HG02610 (cell line): ENCODE results near the gene IFNLR1.

Experiments
- ATAC-seq: cut with Tn5 transposase; IDR thresholded peaks from one replicate; pipeline ENCODE4 v1.9.1; 2021; ENCODE audit warnings: mild to moderate bottlenecking, moderate library complexity; ENCODE audit not compliant: unreplicated experiment

IFNLR1 gene

DNA sequence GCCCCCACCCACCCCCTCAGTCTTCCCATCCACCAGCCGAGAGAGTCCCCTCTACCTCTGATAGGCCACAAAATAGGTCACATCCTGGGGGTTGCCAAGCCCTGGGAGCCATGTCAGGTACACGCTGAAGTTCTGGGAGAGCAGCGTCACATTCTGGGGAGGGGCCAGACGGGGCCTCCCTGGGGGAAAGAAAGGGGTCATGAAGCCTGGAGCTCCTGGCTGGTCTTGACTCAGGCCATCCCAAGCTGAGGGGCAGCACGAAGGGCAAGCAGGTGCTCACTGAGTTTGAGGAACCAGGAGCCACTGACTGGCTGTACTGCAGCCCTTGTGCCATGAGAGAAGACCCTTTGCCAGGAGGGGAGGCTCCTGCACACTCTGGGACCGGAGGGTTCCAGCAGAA lies 6.4 kb downstream of the IFNLR1 start:
- no peak for ATAC-seq

DNA sequence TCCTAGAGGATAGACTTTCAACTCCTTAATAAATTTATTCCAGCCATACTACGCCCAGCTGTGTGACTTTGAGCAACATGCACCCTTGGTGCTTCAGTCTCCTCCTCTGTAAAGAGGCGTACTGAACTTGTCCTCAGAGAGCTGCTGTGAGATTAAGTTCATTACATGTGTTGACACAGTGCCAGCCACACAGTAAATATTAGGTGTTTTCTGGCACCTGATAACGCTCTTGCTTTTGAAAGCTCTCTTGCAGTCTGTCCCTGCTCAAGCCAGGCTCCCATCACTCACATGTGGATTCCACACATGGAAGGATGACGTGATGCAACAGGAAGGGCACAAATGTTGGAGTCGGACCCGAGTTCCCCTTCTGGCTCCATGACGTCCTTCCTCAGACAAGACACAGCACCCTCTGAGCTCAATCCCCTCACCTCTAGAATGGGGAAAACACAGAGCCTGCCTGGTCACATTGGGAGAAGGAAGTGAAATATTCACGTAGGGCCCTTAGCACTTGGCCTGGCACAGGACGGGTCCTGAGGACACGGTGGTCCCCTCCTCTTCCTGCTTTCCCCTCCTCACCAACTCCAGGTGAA lies 7.7 kb downstream of the IFNLR1 start:
- no peak for ATAC-seq

DNA sequence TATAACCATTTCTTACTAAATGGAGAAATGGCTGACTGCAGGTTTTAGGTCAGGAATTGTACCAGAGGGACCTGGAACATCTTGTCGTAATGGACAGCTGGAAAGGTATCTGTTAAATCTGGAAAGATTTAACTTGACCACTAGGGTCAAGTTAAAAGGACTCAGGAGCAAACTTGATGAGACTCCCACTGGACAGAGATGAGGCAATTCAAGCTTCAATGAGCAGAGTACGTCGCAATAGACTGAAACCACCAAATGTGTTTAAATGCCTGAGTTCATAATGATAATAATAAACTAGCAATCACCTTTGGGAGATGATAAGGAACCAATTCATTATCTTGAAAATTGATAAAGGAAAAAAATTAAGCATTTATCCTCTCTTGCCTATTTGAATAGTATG lies 8.7 kb downstream of the IFNLR1 start:
- no peak for ATAC-seq

DNA sequence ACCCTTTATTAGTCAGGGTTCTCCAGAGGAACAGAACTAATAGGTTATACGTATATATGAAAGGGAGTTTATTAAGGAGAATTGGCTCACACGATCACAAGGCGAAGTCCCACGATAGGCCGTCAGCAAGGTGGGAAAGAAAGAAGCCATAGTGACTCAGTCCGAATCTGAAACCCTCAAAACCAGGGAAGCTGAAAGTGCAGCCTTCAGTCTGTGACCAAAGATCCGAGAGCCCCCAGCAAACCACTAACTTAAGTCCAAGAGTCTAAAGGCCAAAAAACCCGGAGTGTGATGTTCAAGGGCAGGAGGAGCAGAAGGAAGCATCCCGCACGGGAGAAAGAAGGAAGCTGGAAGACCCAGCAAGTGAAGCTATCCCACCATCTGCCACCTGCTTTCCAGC lies 9.9 kb downstream of the IFNLR1 start:
- ATAC-seq: no peak

DNA sequence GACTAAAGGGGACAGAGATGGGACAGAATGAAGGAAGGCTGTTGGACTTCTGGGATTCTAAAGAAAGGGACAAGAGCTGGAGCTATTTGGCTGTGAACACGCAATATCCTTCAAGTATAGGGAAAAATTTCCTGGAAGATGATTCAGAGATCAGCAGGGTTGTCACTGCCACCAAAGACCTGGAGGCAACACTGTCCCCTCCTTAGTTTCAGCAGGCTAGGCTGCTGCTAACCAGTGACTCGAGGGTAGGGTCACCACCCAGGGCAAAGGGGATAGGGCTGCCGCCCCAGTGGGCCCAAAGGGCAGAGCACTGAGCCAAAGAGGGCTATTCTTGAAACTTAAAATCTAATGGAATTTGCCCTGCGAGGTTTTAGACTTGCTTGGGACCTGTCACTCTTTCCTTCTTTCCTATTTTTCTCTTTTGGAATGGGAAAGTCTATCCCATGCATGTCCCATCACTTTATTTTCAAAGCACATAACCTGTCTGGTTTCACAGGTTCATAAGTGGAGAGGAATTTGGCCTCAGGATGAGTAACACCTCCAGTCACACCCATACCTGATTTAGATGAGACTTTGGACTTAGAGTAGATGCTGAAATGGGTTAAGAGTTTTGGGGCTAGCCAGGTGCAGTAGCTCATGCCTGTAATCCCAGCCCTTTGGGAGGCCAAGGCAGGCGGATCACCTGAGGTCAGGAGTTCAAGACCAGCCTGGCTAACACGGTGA lies 11.9 kb downstream of the IFNLR1 start:
- ATAC-seq: no peak

DNA sequence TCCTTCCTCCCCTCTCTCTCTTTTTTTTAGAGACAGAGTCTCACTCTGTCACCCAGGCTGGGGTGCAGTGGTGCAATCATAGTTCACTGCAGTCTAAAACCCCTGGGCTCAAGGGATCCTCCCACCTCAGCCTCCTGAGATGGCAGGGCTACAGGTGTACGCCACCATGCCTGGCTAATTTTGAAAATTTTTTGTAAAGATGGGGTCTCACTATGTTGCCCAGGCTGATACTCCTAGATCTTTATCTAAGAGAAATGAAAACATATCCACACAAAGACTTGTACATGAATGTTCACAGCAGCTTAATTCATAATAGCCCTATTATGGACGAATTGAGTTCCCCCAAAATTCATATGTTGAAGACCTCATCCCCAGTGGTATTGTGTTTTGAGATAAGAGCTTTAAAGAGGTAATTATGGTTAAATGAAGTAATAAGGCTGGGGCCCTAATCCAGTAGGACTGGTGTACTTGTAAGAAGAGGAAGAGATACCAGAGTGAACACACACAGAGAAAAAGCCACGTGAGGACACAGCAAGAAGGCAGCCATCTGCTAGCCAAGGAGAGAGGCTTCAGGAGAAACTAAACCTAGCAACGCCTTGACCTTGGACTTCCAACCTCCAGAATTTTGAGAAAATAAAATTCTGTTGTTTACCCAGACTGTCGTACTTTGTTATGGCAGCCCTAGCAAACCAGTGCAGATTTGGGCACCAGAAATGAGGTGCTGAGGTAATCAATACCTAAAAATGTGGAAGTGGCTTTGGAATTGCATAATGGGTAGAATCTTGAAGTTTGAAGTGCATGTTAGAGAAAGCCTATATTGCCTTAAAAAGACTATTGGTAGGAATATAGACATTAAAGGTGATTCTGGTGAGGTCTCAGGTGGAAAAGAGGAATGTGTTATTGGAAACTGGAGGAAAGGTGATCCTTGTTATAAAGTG lies 13.2 kb downstream of the IFNLR1 start:
- no peak for ATAC-seq

DNA sequence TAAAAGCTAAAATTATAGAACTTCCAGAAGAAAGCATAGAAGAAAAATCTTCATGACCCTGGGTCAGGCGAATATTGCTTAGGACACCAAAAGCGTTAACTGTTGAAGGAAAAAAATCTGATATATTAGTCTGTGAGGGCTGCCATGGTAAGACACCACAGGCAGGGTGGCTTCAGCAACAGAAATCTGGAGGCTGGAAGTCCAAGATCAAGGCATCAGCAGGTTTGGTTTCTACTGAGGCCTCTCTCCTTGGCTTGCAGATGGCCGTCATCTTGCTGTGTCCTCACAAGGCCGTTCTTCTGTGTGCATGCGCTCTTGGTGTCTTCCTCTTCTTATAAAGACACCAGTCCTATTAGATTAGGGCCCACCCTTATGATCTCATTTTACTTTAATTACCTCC lies 14.5 kb downstream of the IFNLR1 start:
- ATAC-seq: no peak

DNA sequence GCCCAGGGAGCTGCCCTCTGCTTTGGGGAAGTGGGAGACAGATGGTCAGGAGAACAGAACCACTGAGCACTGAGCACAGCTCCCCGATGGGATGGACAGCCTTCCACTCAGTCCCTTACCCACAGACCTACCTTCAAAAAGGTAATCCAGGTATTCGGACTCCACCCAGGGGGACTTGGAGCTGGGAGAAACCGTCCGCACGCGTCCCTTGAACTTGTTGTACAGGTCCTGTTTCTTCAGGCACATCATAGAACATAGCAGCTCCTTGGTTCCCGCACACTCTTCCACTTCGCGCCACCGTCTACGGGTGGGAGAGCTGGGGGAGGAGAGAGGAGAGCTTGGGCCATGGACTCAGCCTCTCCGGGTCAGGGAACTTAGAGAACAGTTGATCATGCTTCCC lies 17.8 kb downstream of the IFNLR1 start:
- no peak for ATAC-seq

DNA sequence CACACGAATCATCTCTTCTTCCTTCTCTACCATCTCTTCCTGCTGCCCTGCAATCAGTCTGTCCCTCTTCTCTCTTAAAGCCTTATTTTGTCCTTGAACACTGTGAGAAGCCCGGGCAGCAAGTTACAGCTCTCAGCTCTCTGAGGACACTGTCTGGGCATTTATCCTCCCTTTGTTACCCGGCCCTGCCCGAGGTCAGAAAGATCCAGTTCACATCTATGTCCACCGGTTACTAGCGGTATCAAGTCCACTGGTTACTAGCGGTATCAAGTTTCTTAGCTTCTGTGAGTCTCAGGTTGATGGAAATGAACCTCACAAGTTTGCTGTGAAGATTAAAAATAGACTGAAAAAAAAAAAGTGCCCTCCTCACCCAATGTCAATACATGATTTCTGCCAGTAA lies 18.8 kb downstream of the IFNLR1 start:
- no peak for ATAC-seq

DNA sequence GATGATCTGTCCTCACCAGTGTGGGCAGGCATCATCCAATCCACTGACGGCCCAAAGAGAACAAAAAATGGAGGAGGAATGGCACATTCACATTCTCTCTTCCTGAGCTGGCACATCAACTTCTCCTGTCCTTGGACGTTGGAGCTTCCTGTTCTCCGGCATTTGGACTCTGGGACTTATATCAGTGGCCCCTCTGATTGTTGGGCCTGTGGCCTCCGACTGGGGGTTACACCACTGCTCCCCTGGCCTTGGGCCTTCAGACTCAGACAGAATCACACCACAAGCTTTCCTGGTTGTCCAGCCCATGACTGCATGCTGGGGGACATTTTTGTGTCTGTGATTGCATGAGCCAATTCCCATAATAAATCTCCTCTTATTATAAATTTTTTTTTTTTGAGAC lies 20.1 kb downstream of the IFNLR1 start:
- no peak for ATAC-seq

DNA sequence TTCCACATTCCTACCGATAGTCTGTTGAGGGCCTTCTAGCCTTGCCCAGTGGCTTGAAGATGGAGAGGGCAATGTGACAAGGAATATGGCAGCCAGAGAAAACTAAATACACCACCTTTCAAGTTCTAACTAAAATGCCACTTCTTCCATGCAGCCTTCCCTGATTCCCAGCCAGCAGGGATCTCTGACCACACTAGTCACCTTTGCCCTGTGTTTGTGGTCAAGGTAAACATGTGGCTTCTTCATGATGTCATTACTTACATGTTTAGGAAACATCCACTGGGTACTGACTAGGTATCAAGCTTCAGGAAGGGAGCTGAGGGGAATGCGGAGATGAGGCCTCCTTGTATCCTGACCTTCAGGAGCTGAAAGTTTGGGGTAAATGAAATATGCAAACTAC lies 21.6 kb downstream of the IFNLR1 start:
- no peak for ATAC-seq

DNA sequence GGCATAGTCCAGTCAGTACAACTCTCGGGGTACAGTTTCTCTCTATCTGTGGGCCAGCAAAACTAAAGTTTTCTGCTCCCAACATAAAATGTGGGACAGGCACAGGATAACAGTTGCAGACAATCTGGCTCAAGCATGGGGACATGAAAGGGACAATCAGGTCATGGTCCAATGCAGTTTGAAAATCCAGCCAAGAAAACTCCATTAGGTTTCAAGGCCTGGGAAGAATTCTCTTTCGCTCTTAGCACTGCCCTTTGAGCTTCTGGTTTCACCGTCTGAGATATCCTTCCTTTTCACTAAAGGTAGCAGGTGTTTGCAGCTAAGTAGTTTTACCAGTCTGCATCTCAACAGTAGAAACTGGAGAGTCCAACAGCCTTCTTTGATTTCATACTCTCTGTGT lies 23.1 kb downstream of the IFNLR1 start:
- ATAC-seq: no peak

DNA sequence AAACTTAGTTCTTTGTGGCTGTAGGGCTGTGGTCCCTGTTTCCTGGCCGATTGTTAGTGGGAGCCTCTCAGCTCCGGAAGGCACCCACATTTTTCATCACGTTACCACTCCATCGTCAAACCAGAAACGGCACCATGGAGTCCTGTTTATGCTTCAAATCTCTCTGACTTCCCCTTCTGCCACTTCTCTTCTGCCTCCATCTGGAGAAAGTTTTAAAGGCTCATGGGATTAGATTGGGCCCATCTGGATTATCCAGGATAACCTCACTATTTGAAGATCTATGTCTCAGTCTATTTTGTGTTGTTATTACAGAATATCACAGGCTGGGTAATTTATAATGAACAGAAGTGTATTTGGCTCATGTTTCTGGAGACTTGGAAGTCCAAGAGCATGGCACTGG lies 24.9 kb downstream of the IFNLR1 start:
- ATAC-seq: no peak

DNA sequence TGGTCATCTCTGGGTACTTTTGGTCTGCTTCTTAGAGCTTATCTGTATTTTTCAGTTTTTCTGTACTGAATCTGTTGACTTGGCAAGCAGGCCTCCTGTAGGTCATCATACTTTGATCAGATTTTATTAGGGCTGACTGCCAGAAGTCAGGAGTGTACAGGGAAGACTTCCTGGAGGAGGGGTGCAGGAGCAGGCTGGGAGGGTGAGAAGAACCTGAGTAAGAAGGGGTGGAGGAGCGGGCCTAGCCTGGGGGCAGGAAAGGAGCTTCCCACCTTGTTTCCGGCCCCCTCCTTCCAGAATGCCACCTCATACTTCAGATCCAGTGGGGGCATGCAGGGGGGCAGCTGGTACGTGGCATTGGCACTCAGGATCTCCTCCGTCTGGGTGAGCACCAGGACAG lies 25.8 kb downstream of the IFNLR1 start:
- ATAC-seq: no peak

DNA sequence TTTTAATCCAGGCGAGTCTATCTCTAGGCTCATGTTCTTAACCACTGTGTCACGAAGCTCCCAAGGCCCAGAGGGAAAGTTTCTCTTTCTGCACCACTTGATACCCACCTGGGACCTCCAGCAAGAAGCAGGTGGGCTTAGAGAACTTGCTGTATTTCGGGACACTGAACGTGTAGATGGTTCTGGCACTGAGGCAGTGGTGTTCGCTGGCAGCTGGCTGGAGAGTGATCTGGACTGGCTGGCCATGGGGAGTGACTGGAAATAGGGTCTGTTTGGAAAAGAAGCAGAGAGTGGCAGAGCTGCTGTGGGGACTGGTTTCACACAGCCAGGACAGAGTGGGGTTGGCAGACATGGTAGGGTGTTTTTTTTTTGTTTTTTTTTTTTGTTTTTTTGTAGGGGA lies 27.7 kb downstream of the IFNLR1 start:
- ATAC-seq: no peak

DNA sequence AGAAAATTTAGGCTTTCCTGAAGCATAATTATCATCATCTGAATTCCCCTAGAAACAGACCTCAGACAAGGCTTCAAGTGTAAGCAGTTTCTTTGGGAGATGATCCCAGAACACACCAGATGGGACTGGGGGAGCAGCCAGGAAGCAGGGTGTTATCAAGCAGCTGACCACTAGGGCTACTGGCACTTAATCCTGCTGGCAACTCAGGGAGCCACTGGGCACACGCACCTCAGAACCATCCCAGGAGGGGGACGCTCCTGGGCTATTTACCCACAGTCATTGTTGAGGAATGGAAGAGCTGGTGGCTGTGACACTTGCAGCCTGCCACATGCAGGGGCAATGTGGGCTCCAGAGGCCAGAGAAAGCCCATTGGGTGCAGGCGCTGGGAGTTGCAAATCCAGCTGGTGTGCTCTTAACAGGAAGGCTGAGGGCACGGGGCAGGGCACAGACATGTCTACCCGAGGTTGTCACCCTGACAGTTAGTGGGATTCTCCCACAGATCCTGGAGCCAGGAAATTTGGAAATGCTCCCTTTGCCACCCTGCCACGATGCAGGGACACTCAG lies 29.1 kb downstream of the IFNLR1 start:
- no peak for ATAC-seq

DNA sequence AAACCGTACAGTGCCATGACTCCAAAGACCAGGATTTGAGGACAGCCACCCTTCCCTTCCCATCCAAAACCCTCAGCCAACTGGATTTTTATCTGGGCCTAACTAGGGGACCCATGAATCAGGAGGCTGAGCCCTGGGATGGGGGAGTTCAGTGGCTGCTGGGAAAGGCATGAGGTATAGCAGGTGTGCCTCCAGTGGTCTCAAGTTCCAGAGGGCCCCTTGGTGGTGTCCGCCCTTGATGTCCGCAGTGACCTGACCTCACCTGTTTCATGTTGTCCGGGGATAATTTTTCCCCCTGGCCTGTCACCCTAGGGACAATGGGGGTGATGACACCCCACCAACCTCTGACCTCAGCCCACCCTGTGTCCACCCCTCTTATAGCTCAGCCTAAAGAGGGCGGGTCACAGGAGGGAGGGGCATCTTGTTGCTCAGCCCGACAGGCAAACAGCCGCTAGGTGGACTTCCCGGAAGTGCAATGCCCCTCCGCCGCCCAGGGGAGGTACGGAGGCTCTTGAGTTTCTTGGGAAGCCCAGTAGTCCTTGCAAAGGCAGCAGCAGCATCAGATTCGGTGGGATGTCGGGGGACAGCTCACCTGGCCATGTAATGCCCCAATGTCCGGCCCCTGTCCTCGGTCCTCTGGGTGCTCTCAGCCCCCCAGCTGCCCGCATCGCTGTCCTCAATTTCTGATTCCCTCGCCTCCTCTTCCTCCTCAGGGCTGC lies 30.4 kb downstream of the IFNLR1 start:
- no peak for ATAC-seq

DNA sequence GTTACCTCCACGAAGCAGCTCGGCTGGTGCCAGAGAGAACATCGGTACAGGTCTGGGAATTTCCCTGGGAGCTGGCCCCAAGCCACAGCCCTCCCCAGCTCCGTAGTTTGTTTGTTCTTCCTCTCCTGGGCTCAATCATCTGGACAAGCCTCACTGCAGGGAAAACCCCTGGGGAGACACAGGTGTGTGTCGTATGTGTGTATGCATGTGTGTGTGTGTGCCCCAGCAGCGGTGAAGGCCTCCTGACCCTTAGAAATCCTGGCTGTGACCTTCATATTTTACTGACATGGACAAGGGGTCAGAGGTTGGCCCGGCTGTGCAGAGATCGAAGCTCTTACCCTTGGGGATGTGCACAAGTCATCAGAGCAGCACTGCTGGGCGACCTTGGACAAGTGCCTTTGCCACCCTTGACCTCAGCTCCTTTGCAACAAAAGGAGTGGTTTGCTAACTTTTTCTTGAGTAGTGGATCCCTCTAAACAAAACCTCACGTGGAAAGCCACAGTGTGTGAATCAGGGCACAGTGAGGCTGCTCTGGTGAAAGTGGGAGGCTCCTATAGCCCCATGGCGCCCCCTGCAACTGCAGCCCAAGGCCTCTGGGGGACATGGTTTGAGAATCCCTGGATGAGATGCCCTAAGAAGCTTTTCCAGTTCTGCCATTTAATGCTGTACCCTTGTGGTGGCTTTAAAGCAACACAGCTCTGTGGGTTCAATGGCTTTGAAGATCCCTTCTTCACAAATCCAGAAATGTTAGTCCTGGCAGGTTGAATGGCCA lies 31.9 kb downstream of the IFNLR1 start:
- ATAC-seq: peak; percentile 78

DNA sequence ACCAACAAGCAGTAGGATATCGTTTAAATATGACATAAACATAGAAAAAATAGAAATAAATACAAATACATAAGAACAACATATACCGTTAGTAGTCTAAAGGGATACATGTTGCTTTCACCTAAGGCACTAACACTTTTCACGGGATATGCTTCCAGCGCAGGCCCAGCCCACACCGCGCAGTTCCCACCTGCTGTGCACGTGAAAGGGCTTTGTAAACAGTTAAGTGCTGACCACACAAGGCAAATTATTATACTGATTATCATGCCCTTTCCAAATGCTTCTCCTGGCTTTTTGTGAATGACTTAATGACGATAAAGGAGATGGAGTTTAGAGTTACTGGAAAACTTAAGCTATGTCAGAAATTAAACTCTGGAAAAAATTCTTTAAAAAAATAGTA lies 32.9 kb downstream of the IFNLR1 start:
- no peak for ATAC-seq
